HG03196 (cell line): ENCODE measurements around the gene GHSR.

Experiments
- ATAC-seq: cut with Tn5 transposase; IDR thresholded peaks from one replicate; pipeline ENCODE4 v1.9.1; 2021; ENCODE audit not compliant: unreplicated experiment

The GHSR gene

DNA sequence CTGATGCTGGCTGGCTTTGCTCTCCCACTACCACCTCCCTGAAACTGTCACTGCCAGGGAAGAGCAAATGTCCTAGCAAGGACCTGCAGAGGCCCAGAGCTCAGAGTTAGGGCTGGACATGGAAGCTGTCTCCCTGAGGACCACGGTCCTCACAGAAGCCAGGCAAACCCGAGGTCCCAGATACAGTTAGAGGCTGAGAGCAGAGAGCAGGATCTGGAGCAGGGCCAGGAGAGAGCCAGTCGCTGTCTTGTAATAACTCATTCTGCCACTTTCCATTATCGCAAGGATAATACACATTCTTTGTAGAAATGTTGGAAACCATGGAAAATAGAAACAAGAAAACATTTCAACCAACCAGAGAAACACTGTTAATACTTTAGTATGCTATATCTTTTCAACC, 10.1 kb downstream of the GHSR start:
- no peak for ATAC-seq

DNA sequence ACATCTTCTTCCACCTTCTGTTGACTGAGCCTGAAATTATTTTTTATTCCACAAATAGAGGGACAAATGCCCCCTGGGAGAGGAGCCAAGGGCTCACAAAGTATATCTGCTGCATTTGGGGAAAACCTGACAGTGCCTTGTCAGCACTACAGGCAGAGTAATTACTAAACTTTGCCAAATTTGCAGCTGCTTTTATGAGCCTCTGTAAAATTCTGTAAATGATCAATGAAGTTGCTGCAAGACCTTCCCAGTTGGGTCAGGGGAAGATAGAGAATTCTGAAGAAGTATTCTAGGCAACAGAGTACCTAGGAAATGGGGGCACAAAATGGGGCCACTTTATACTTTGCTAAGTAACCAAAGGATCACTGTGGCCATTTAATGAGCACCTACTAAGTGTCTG, 10.5 kb downstream of the GHSR start:
- ATAC-seq: no peak

DNA sequence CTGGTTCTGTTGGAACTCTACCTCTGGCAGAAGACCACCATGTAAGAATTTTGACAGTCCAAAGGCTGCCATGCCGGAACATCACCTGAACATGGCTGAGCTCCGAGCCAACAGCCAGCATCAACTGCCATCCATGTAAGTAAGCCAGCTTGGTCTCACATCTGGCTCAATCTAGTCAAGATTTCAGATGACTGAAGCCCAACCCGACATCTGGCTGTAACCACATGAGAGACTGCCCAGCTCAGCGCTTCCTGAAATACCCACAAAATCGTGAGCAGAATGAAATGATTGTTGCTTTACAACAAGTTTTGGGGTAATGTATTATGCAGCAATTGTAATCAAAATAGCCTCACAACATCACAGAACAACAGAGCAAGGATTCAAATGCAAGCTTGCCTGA, 32.9 kb downstream of the GHSR start:
- ATAC-seq: no peak

DNA sequence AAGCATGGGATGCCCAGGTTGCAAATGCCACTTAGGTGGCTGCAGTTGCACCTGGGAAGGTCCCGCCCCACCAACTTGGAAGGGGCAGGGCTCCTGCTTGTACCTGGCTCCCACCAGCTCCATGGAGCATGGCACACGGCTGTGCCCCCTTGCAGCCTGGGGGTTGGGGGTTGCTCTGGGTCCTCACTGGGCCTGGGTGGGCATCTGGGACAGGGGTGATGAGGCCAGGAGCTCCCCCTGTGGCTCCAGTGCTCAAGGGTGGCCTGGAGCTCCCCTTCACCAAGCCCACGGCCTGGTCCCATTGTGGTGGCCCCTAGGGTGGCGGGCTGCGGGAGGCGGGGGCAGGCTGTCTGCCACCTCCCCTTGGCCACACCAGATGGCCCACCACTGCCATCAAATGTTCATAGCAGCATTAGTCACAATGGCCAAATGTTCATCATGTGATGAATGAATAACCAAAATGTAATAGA, 36.7 kb downstream of the GHSR start:
- ATAC-seq: no peak

DNA sequence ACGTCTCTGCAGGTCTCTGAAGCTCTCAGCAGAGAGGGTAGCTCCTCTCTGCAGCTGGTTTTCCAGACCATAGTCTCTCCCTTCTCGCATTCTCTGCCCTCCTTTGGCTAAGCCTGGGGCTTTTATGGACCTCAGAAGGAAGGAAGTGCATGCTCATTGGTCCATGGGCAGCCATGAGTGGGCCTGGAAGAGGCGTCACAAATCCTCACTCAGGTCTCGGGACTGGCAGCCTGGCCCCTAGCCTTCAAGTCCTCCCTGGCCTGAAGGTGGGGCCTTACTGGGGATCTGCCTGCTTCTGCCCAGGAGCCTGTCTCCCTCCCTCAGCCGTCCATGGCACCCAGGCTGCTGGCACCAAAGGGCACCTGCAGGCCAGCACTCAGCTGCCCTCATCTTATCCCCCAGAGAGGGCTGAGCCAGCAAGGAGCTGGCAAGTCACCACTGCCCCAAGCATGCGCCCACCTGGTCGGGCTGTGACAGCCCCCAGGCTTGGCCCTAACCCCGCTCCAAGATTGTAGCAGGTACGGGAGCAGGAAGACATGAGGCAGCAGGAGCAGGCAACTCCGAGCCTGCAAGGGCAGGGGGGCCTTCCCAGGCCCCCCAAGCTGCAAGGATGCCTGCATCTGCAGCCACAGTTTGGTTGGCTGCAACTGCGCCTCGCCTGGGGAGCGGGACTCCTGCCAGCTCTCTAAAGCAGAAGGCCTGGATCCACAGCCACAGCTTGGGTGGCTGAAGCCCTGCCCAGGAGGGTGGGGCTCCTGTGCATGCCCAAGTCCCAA, 37.4 kb downstream of the GHSR start:
- no peak for ATAC-seq

DNA sequence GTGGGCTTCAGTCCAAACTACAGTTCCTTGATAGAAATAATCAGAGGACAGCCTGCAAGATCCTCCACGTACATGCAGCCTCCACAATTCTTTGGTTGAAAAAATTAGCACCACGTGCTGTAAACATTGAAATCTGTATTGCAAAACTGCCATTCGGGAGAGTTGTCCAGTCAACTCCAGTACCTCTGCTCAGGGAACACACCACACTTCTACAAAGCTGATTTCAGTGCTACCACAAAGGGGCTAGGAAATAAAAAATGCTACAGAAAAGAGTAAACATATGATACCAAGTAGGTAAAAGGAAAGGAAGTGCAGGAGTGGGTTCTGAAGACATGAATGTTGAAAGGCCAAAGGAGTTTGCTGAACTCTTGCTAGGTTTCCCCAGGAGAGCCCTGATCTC, 40.4 kb downstream of the GHSR start:
- ATAC-seq: no peak

DNA sequence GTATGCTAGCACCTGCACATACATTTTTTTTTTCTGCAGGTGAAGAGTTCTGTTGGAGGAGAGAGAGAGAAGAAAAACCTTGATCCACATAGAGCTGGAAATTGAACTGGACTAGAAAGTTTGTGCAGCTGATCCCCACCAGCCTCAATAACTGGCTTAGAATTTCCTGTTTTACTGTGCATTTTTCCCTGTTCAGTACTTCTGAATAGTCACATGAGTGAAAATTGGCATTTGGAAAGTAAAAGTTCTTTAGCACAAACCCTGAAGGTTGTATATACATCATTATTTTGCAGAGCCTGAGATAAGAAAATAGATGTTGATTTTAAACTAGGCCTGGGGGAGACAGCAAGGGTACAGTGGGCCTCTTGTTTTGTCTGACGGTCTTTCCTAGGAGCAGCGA, 42.3 kb downstream of the GHSR start:
- ATAC-seq: no peak

DNA sequence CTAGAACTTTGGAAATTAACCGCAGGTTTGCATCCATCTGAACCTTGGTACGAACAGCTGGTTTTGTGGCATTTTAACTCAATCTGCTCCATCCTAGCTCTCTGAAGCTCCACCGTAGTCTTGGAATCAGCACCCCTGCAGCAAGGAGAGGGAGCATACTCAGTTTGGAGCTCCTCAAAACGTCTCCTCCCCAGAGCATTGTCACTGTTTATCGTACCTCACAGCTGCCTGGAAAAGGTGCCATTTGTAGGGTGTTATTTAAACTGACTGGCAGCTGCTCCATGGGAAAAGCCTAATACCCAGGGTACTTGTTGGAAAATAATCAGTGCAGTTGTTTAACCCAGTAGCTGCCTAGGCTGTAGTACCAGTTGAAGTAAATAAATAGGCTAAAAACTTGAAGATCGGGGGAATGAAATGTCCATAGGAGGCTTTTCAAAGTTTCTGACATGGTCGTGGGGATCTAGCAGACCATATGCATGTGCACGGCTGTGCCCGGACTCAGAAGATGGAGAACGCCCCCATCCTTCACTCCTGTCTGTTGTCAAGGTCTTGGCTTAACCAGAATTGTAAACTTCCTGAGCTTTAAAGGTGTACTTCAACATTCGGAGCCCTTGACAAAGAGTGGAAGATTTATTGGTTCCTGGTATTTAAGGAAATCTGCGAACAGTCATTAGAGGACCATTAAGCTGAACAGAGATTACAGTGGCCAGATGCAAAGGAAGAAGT, 43.9 kb downstream of the GHSR start:
- ATAC-seq: no peak

DNA sequence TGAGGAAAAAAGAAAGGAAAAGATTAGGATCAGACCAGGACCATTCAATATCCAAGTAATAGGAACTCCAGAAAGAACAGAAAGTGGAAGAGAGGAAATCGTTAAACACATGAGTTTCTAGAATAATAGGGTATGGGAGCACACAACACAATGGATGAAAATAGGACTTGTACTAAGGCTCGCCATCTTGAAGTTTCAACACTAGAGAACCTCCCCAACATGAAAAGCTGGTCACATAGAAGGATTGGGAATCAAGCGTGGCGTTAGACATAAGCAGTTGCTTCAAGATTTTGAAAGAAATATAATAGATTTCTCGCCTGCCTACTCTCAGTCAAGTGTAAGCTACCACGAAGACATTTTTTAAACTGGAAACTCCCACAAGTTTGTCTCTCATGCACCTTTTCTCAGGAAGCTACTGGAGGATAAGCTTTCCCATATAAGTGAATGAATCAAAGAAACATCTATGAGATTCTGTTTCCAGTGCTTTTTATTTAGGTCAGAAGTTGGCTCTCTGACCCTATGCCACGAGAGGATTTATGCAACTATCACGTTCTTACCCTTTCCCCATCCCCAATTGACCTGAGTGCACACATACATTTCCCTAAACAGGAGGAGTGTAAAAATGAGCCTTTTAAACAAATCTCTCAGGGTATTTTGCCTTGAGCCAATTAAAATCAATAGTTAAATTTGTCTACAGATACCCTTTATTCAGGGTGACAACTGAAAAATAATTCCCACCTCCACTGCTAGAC, 45.2 kb downstream of the GHSR start:
- ATAC-seq: no peak

DNA sequence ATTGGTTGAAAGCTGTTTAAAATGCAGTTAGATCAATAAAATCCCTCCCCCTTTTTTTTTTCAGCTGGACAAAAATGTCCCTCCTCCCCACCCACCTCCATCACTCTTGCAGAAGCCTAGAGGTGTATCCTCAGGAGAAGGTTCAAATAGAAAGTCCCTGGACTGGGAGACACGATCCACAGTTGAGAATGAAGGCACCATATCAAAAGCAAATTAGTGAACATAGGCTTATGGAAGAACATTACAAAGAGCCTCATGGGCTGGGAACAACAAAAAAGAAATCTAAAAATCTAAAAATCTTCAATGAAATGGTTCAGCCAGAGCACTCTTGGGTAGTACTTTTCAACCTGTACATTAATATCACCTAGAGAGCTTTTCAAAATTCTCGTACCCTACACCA, 46.2 kb downstream of the GHSR start:
- no peak for ATAC-seq

DNA sequence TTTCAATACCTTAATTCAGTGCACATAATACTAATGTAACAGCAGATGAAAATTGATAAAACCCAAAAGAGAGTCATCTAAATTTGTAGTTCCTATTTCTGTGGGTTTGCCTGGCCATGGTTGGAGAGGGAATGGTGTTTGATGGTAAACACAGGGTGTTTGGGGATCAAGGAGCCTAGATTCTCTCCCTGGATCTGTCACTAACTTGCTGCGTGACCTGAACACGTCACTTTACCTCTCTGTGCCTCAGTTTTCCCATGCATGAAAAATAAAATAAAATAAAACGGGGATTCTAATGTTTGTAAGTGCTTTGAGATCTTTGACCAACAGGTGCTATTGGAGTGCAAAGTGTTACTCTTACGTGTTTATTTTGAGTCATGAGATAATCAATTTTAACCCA, 49.8 kb downstream of the GHSR start:
- no peak for ATAC-seq

DNA sequence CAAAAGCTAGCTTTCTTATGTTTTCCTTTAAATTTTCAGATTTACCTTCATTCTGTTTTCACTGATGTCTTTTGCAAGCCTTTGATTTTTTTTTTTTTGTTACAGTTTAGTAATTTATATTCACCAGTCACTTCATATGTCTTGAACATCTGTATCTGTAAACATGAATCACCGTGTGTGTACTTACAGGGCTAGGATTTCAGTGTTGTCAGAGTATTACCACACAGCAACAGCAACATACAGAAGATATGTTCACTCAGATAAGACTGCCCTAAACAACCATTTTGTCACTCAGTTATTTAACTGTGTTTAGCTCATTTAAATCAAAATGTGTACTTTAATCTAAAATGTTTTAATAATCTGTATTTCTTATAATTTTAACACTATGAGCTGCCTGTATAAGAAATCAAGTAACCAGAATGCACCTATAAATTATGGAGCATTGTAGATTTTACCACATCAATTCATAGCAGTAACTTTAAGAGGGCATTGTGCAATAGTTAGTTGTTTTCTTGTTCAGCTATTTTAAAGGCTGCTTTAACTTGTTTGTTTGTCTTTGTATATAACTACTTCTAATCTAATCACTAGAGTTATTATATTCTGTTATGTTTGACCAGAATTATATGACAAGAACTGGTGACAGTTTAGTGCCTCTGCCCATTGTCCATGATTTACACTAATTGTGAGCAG, 50.4 kb downstream of the GHSR start:
- ATAC-seq: no peak

DNA sequence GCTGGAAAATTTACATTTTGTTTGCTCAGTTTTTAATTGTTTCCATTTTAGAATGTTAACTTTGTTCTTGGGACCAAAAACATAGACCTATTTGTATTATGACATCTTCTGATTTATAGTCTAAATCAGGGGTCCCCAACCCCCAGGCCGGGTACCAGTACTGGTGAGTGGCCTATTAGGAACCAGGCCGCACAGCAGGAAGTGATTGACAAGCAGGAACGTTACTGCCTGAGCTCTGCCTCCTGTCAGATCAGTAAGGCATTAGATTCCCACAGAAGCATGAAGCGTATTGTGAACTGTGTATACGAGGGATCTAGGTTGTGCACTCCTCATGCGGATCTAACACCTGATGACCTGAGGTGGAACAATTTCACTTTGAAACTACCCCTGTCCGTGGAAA, 51.9 kb downstream of the GHSR start:
- ATAC-seq: no peak

DNA sequence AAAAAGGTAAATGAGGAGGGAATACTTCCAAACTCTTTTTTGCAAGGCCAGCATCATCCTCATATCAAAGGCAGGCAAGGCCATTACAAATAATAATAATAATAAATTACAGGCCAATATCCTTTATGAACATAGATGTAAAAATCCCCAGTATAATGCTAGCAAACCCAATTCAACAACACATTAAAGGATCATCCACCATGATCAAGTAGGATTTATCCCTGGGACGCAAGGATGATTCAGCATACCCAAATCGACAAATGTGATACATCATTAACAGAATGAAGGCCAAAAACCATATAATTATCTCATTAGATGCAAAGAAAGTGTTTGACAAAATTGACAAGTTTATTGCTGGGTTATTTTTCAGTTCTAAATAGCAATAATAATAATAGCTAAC, 53.6 kb downstream of the GHSR start:
- ATAC-seq: no peak
